Progenitor cell of endocrine pancreas (in vitro differentiated cells): ENCODE data around the gene MYBPC1. TPM values are rescaled to one million over a fixed set of nuclear protein-coding genes. Genes with fewer than 3 reads are reported as not detected.

Source experiments
- DNase-seq: peaks from one replicate; pipeline ENCODE4 v3.0.0; 2021; ENCODE audit warnings: low spot score; ENCODE audit not compliant: unreplicated experiment
- H3K27ac Mint-ChIP-seq: 2 replicates; pipeline ENCODE4 v1.8.0; 2021; ENCODE audit warnings: mild to moderate bottlenecking, moderate library complexity, mixed read lengths
- H3K27me3 Mint-ChIP-seq: 2 replicates; pipeline ENCODE4 v1.8.0; 2021; ENCODE audit warnings: mixed read lengths
- H3K36me3 Mint-ChIP-seq: 2 replicates; pipeline ENCODE4 v1.8.0; 2022; ENCODE audit warnings: mixed read lengths; ENCODE audit not compliant: insufficient read depth
- H3K4me1 Mint-ChIP-seq: 2 replicates; pipeline ENCODE4 v1.8.0; 2021; ENCODE audit warnings: low read depth, mixed read lengths
- H3K4me3 Mint-ChIP-seq: 2 replicates; pipeline ENCODE4 v1.8.0; 2021; ENCODE audit warnings: low read depth, mild to moderate bottlenecking, moderate library complexity, mixed read lengths
- H3K9me3 Mint-ChIP-seq: 2 replicates; pipeline ENCODE4 v1.8.0; 2021; ENCODE audit warnings: low read depth, mixed read lengths
- total RNA-seq: library from RNA; stranded (reverse); gene quantifications from 2 replicates; pipeline ENCODE4 v1.2.1, GENCODE V29; 2021
- TF ChIP-seq, protein P1 (sequence below): fragments of 200-600 bp; sonication (generic); IDR thresholded peaks from one replicate; pipeline ENCODE4 v1.5.0; 2021; ENCODE audit warnings: antibody characterized with exemption, mild to moderate bottlenecking; ENCODE audit not compliant: unreplicated experiment

MYBPC1 gene
- total RNA-seq, 1 donor from 2014 or later, result not detected

DNA sequence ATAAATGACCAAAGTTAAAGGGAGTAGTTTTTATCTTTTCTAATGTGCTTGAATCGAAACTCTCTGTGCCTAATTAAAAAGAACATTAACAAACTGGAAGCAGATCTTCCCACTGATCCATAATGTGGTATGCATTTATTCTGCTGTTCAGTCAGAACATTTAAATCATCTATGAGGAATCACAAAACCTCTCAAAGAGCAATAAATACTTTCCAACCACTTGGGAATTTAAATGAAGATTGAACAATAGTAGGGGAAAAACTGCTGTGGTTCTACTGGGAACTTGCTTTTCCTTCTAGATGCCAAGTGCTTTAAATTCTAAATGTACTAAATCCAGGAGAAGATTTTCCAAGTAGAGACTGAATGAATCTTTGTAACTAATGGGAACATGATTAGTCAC lies 90.3 kb downstream of the MYBPC1 start:
- no peak for DNase-seq
- TF ChIP-seq, protein P1, sequence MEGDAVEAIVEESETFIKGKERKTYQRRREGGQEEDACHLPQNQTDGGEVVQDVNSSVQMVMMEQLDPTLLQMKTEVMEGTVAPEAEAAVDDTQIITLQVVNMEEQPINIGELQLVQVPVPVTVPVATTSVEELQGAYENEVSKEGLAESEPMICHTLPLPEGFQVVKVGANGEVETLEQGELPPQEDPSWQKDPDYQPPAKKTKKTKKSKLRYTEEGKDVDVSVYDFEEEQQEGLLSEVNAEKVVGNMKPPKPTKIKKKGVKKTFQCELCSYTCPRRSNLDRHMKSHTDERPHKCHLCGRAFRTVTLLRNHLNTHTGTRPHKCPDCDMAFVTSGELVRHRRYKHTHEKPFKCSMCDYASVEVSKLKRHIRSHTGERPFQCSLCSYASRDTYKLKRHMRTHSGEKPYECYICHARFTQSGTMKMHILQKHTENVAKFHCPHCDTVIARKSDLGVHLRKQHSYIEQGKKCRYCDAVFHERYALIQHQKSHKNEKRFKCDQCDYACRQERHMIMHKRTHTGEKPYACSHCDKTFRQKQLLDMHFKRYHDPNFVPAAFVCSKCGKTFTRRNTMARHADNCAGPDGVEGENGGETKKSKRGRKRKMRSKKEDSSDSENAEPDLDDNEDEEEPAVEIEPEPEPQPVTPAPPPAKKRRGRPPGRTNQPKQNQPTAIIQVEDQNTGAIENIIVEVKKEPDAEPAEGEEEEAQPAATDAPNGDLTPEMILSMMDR, result no peak
- H3K4me3 Mint-ChIP-seq, result no peak overlapping the region
- H3K27ac Mint-ChIP-seq, result no peak overlapping the region
- no peaks in the 10 kb centered on the region for H3K36me3 Mint-ChIP-seq
- peaks cover 10% of the 10 kb centered on the region for H3K27me3 Mint-ChIP-seq
- H3K4me1 Mint-ChIP-seq, result no peaks in the 10 kb centered on the region
- H3K9me3 Mint-ChIP-seq, result no peaks in the 10 kb centered on the region

DNA sequence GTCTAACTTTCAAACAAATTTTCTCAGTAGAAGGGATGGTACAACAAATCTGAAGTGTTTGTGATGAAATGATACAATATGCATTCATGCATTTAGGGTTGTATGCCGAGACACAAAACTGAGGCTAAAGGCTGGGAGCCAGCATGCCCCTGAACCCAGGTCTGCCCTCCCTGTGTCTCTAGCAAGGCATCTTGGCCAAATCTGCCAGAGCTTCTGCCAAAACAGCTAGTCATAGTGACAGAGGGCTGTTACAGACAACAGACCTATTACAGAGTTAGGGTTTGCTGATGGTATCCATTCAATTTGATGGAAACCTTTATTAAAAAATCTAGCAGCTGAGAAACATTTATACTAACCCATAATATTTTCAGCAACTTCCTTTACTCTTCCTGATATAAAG lies 91.4 kb downstream of the MYBPC1 start:
- Mint-ChIP-seq H3K9me3 (no peaks in the 10 kb centered on the region), H3K27me3 (peaks cover 6% of the 10 kb centered on the region), H3K36me3 (no peaks in the 10 kb centered on the region), H3K27ac (no peak overlapping the region), H3K4me3 (no peak overlapping the region), H3K4me1 (no peaks in the 10 kb centered on the region)
- TF ChIP-seq, protein P1, result no peak
- no peak for DNase-seq

DNA sequence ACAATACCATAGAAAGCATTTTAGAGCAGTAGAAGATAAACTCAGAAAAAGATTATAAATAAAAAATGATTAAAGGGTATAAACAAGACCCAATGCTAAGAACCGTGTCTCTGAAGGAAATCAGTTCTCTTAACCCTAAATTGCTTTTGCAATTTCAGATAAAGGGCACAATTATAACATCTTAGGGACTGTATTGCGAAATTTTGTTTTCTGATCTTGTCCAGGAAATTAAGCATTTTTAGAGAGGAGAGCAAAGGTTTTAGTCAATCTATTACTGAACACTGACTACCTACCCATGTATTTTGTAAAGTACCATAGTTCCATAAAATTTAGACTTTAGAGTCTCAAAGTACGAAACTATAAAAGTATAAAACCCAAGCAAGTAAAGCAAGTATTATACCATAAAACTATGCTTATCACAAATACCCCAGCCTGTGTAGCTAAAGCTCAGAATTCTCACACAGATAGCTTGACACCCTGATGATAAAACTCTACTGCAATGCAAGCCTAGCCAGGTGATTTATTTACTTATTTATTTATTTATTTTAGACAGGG lies 95.8 kb downstream of the MYBPC1 start:
- Mint-ChIP-seq H3K36me3 (no peaks in the 10 kb centered on the region), H3K4me1 (peaks cover 8% of the 10 kb centered on the region), H3K9me3 (no peaks in the 10 kb centered on the region), H3K27me3 (peaks cover 10% of the 10 kb centered on the region), H3K4me3 (no peak overlapping the region), H3K27ac (no peak overlapping the region)
- DNase-seq, result no peak
- TF ChIP-seq, protein P1, result no peak

DNA sequence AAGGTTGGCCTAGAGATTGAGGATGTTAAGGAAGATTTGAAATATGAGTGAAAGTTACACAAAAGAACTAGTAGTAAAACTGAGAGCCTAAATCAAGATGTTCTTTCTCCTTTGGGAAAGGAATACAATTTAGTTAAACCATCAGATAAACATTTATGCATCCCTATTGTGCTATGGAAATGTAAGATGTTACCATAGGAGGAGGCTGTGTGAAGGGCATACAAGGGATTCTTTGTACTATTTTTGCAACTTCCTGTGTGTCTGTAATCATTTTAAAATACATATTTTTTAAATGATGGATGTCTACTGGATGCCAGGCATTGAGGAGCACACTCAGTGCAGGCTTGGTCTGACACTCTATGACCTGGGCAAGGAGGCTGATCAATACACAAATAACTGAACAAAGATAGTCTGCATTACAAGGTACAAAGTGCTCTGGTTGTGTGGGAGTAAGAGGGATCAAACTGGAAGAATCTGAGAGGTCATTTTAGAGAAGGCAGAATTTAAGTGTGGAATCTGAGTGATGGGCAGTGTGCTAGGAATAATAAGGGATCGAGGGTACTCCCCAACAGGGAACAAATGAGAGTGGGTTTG lies 96.8 kb downstream of the MYBPC1 start:
- H3K27me3 Mint-ChIP-seq, result peaks cover 15% of the 10 kb centered on the region
- H3K9me3 Mint-ChIP-seq, result no peaks in the 10 kb centered on the region
- TF ChIP-seq, protein P1, result no peak
- H3K4me1 Mint-ChIP-seq, result peaks cover 10% of the 10 kb centered on the region
- no peaks in the 10 kb centered on the region for H3K36me3 Mint-ChIP-seq
- H3K27ac Mint-ChIP-seq, result no peak overlapping the region
- no peak for DNase-seq
- H3K4me3 Mint-ChIP-seq, result peak overlapping the region; percentile 1

DNA sequence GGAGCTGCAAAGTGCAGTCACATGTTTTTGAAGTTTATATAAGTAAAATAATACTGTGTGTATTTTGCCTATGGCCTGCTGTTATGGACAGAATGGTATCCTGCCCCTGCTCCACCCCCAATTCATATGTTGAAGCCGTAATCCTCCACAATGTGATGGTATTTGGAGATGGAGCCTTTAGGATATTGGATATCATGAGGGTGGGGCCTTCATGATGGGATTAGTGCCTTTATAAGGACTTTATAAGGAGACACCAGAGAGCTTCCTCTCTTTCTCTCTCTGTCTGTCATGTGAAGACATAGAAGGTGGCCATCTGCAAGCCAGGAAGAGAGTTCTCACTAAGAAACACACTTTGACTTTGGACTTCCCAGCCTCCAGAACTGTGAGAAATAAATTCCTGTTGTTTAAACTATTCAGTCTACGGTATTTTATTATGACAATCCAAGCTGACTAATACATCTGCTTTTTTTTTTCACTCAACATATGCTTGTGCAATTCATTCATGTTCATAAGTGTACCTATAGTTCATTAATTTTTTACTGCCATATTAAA lies 99.6 kb downstream of the MYBPC1 start:
- peaks cover 13% of the 10 kb centered on the region for H3K27me3 Mint-ChIP-seq
- no peak for DNase-seq
- no peak overlapping the region for H3K27ac Mint-ChIP-seq
- no peak overlapping the region for H3K4me3 Mint-ChIP-seq
- peaks cover 21% of the 10 kb centered on the region for H3K4me1 Mint-ChIP-seq
- no peaks in the 10 kb centered on the region for H3K9me3 Mint-ChIP-seq
- H3K36me3 Mint-ChIP-seq, result no peaks in the 10 kb centered on the region
- TF ChIP-seq, protein P1, result no peak
